NCI-H774 (cell line): ENCODE results near the gene PLA2G4F.

ENCODE experiments used
- DNase-seq: peaks from one replicate; lab custom pipeline; 2025; lab: John Stamatoyannopoulos, UW

PLA2G4F gene

DNA sequence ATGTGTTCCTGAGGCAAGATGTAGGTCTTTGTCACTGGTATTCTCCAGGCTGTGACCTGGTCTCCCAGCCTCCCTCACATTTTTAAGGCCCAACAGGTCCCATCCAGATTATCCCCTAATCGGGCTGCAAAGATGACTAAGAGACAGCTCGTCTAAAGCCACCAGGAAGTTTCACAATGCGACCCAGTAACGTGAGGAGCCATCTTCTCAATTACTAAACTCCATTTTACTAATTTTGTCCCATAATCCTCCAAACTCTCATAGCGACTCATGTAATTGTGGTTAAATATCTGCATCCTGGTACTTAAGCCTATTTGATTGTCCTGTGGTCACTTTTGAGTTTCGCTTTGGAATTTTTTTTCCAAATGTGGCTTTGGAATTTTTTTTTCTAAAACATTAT is 8.7 kb upstream of the PLA2G4F start:
- DNase-seq, result no peak

DNA sequence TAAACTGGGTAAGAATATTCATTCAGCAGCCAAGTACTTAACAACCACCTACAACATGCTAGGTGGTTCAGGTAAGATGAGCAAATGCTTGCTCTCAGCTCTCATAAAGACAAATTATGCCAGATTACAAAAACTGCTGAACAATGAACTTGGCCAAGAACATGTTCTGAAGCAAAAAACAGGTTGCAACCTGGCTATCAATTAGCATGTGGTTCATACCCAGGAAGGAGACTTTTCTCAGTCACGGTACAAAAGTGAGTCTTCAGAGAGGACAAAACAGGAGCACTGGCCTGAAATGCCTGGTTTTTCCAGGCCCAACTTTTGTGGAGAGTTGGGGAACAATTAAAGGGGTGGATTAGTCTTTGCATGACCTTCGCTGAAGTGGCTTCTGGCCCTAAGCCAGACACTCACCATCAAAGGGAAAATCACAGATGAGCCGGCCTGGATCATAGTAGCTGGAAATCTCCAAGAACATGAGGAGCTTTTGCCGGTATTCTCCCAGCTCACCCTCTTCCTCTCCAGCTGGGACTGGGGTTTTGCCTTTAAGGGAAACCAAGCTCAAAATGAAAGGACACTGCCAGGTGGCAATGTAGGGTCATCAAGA is 7.6 kb upstream of the PLA2G4F start:
- no peak for DNase-seq

DNA sequence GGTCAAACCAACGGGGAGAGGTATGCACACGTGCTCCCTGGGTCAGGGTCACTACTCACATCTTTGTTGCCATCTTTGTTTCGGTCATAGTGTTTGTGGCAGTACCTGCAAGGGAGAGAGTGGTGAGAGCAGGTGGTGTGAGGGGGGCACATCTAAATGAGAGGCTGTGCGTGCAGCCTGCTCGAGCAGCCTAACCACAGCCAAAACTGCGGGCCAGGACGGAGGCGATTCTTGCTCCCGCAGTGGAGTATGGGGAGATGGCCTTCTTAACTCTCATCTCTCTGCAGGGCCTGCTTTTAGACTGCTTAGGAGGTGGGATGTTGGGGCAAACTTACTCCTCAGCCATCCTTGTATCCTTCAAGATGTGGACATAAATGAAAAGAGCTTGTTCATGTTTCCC is 6.9 kb upstream of the PLA2G4F start:
- DNase-seq, result no peak

DNA sequence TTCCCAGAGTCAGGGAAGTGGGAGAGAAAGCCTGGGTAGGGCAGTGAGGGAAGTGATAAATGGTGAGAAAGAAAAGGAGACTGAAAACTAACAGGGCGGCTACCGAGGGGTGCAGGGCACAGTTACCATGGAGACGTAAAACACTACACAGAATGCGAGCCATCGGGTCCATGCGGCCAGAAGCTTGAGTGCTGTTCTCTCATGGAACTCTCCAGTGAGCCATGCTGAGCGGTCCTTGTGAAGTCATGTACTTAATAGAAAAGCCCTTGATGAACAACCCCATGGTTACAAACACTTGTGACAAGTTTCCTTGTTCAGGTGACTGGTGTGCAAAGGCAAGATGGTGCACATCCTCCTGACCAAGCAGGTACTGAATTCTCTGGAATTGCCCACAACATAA is 3.7 kb upstream of the PLA2G4F start:
- no peak for DNase-seq

DNA sequence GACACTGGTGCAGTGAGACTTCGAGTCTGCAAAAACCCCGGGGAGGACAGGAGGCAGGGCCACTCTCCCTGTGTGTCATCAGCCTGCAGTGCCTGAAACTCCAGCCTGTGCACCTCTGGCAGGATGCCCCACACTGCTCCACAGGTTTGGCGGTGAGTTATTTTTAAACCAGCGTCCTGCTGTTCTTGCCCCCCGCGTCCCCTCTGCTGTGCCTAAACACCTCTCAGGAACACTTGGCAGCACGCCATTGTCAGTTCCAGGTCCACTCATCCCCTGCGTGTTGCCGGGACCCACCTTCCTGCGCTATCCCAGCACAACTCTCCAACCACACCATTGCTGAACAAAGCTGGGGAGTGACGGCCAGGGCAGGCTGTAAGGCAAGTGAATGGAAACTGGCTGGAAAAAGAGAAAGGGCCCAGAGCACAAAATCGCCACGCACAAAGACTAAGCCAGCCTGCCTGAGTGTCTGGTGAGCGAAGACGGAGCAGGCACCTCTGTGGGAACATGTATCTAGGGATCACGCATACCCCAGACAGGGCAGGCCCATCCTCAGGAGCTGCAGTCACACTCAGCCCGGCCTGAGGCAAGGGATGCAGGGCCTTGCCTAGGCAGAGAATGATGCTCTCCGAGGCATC is 3.1 kb upstream of the PLA2G4F start:
- no peak for DNase-seq

DNA sequence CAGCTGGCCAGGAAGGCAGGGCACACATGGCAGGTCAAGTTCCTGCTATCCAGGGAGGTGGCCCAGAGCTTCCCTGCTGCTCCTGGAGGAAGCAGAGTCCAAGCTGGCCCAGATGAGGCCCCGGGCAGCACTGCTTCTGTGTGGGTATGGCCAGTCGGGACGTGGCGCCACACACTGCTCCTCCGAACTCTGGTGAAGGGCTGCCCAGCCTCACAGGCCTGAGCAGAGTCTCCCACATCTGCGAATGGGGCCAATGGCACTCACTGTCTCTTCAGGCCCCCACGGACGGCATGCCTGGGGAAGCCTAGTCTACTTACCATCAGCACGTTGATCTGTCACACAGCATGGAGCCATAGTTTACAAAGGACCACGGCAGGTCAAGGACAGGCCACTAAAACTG is 2.5 kb upstream of the PLA2G4F start:
- no peak for DNase-seq

DNA sequence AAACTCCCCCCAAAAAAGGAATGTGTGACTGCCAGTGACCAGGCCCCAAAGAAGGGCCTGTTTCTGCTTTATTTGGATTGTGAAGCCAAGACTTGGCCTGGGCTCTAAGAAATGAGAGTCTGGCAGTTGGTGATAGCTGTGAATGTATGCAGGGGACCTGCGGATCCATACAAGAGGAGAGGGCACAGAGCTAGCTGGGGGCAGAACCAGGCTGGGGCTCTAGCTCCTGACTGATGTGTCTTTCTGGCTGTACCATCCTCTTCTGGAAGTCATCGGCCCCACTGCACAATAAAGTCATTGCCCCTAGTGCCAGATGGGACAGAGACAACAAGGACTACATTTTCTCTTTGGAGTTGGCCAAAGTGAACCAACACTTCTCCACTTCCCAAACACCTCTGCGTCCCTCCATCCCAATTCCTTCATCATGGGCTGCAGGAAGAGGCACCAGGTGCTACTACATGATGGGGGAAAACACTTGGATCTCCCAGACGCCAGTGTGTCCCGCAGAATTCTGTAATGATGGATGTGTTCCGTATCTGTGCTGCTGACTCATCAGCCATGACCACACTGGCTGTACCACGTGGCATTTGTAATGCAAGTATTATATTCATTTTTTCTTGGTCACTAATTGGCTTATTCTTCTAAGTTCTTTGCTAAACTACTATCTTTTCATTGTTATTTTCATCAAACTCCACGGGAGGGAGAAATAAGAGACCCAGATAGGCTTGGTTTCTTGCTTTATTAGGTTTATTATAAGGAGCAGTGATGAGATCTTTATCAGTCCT is 1.7 kb upstream of the PLA2G4F start:
- DNase-seq, result no peak

DNA sequence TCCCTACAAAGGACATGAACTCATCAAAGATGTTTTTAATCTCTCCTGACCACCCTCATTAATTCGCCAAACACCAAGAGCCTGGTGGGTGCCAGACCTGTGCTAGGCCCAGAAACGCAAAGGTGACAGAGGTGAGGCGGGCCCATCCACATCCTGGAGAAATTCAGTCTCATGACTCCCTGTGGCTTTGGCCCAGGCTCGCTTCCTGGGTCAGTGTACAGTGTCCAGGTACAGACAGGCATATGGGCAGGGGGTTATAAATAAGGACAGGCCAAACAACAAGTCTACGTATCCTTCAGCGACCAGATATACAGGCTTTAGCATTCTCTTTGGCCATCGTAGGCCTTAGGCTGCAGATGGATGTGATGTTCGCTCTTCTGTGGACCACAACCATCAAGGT is 945 bp upstream of the PLA2G4F start:
- no peak for DNase-seq

DNA sequence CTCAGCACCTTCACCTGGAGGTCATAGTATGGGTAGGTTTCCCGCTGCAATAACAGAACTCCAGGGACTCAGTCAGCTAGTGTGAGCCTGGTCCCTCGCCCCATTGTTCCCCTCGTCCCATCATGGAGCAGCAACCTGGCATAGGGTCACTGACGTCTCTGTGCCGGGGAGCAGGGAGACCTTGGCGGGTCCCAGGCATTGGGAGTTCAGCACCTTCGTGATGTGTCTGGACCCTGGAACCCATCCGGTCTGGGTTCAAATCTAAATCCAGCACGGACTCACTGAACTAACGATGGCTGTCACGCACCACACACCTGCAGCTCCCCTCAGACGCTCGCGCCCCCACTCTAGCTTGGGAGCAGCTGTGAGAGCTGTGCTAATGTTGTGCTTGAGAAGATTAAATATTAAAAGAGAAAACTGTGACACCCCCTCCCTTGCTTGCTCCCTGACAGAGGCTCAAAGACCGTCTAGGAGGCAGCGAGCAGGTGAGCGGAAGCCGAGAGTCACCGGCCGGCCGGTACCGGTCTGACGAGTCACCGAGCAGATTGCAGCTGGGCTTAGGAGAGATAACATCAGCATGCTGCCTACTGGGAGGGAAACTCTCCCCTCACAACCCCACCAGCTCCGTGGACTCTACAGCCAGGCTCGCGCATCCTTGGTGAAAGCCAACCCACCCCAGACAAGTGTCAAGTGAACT is 742 bp downstream of the PLA2G4F start:
- peak; percentile 1 for DNase-seq

DNA sequence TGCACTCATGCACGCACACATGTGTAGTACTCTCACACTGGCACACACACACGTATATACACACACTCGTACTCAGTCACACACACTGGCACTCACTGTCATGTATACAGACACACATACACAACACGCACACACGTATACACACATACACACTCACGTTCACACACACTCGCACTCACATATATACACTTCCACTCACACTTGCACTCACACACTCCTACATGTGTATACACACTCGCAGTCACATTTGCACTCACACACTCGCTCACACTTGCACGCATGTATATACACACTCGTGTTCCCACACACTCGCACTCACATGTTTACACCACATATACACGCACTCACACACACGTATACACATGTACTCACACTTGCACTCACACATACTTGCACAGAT is 1.5 kb downstream of the PLA2G4F start:
- no peak for DNase-seq

DNA sequence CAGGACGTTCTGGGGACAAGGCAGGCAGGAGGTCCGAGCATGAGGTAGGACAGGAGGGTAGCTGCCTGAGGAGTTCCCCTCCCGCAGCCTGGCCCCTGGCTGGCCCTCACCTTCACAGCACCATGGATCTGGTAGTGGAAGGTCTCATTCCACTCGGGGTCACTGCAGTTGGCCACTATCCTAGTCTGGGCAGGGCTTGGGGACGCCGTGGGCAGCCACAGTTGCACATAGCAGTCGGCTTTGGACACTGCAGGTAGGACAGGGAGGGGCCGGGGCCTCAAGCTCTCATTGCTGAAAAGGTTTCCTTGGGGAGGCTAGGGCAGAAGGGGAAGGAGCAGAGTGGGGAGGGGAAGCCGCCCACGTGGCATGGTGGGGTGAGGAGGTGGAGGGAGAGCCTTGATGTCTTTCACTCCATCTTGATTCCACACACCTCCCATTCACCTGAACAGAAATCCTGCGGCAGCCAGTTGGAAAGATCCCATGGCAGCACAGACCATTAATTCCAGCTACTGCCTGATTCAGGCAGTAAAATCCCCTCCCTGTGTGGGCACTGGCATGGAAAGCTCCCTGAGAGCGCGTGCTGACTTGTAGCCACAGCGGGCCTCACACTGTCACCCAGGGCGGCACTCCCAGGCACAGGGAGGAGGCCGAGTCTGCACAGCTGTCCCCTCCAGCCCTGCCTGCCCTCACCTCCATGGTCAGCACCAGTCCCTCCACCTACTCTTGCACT is 2.1 kb downstream of the PLA2G4F start:
- DNase-seq, result no peak

DNA sequence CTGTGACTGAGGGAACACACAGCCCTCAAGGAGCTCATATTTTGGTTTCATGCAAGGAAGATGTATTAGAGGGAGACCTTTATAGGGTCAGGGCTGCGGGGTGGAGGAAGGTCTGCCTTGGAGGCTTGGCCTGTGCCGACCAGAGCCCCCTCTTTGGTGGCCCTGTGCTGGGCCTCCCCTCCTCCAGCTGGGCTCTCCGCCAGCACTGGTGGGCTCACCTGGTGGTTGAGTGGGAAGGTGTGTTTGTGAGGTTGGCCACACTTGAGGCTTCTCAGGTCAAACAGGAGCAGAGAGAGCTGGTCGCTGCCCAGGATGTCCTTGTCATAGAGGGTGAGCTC is 2.6 kb downstream of the PLA2G4F start:
- DNase-seq, result no peak

DNA sequence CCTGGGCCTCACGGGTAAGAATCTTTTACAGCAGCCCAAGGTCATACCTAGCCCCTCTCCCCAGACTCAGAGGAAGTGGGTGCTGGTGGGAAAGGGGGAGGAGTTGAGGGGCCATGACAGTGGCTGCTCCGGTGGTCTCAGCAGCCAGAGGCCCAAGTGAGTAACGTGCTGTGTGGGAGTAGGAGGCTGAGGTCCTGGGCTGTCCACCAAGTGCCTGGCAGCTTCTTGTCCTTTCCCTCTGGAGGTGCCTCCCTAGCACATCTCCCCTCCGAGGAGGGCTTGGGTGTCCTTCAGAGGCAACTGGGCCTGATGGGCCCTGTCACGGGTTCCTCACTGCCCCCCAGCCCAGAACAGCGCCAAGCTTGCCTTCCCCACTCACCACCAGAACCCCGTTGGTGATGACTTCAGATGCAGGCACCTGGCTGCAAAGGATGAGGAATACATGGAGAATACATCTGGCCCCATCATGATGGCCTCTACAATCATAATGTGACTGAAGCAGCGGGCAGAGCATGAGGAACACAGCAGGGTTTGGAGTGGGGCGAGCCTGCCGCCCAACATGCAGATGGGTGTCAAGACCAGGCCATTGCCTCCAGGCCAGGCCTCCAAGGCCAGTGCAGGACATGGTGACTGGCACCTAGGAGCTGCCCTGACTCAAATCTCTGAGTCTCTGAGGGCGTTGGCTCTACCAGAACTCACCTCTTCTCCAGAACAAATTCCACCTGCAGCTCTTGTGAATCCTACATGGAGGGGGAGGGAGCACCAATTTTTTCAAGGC is 3.3 kb downstream of the PLA2G4F start:
- DNase-seq, result no peak

DNA sequence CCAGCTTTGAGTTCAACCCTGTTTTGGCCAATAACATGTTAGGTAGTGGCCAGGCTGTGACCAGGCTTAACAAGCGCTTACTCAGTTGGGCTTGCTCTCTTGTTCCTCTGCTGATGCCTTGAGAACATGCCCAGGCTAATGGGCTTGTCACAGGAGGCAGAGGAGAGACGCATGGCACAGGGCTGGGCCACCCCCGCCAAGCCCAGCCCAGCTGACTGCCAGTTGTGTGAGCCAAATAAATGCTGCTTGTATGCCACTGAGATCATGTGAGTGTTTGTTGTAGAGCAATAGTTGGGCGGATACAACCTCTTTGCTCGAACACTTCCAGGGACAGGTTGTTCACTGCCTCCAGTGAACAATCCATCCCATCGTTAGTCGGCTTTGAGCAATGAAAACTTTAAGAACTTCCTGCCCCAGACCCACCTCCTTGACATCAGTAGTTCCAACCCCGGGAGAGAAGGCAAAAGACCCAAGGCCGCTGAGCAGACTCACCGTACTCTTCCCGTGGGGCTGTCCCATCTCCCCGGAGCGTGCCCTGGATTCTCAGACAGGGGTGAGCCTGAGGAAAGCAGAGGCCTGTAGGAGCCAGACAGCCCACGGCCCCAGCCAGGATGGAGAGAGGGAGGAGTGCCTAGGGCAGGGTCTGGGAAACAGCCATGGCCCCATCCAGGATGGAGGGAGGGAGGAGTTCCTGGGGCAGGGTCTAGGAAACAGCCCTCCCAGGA is 4.1 kb downstream of the PLA2G4F start:
- no peak for DNase-seq

DNA sequence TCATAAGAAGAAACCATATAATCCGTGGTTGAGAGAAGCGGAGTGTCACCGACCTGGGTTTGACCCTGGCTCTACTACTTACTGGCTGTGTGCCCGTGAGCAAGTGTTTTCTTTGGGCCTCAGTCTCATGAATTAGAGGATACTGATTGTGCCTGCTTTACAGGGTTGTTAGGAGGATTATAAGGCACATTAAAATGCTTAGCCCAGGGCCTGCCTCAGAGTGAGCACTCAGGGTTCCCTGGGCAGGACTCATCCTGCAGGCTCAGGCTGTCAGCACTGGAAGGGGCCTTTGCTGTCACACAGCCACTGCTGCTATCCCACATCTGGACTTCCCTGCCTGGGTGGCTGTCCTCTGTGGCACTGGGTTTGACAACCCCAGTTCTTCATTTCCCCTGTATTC is 4.7 kb downstream of the PLA2G4F start:
- DNase-seq, result no peak

DNA sequence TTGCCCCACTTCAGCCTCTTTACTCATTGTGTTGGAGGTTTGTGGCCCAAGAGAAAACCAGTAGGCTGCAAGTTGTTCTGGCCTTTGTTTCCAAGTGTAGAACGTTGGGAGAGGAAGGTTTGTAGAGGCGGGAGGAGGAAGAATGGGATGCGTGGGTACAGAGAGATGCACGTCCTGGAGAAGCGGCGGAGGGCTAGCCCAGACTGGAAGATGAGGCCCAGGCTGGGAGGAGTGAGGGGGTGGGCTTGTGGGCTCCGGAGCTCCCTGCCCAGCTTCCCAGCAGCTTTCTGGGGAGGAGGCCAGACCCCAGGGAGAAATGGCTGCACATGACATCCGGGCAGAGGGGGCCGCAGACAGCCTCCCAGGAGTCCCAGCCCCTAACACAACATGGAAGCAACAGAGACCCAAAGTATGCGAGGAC is 5.3 kb downstream of the PLA2G4F start:
- DNase-seq, result no peak

DNA sequence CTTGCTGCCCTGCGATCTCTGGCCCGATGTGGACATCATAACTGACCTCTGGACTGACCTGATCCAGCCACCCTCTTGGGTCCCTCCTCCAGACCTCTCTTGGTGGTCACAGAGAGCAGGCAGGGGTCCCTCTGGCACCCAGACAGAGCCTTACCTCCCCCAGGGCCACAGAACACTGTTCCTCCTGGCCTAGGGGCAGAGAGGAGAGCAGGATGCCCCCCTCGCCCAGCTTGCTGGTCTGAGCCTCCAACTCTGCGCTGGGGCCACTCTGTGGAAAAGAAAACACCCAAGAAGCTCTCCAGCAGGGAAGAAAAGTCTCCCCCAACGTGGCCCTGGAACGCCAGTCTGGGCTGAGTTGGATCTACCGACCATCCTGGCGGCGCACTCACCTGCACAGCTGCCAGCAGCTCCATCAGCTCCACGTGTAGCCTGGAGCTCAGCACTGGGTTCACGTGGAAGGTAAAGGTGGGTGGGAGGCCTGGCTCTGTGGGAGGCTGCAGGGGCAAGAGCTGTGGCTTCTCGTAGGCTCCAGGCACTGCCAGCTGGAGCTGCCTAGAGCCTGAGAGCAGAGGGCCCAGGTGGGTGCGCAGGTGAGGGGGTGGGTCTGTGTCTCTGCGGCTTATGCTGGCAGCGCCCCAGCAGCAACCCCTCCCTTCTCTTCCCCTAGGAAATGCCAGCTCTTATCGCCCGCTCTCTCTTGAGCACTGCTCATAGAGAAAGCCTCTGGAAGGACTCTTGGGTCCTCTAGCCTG is 6.0 kb downstream of the PLA2G4F start:
- DNase-seq, result no peak

DNA sequence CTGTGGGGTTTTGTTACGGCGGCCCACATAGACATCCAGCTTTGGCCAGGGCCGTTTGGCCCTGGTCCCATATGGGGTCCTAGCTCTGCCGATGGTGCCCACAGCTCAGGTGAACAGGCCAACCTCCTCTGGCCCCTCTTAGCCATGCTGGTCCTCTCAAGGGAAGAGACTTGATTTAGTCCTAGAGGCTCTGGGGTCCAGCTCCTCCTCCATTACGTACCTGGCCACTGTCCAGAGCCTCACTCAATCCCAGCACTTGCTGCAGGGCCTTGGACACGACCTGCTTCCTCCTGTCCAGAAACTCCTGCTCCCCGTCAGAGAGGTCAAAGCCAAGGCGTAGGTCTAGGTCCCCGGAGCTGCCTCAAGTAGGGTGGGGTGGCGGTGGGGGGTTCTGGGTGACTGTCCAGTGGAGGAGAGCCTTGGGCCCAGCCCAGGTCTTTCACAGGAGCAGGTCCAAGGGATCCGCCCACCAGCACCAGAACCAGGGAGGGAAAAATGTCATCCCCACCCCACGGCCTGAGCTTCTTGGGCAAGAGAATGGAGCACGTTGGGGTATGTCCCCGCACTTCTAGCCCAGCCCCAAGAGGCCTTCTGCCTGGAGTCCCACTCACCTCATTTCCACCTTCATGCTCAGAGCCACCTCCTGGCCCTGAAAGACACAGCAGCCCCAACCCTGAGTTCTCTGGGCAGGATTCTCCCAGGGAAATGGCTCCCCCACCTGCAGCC is 6.8 kb downstream of the PLA2G4F start:
- DNase-seq, result no peak

DNA sequence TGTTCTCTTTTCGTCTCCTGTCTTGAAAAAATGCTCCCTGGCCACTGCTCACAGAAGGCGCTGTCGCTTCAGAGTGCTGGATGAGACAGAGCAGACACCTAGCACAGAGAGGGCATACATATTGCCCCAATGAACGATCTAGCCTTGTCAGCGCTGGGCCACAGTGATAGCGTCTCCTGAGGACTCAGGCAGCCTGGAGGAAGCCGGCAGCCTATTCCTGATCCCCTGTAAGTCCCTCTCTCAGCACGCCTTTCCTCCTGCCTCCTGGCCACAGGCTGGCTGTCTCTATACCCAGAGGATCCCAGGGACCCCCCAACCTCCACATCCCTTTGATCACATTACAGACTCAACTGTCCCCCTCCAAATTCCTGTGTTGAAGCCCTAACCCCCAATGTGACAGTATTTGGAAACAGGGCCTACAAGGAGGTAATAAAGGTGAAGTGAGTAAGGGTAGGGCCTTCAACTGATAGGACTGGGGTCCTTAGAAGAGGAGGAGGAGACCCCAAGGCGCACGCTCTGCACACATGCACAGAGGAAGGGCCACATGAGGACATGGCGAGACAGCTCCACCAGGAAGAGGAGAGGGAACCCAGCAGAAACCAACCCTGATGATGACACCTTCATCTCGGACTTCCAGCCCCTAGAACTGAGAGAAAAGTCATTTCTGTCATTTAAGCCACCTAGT is 7.5 kb downstream of the PLA2G4F start:
- no peak for DNase-seq
